ENCODE results near the gene KRT79.

Gene KRT79

DNA sequence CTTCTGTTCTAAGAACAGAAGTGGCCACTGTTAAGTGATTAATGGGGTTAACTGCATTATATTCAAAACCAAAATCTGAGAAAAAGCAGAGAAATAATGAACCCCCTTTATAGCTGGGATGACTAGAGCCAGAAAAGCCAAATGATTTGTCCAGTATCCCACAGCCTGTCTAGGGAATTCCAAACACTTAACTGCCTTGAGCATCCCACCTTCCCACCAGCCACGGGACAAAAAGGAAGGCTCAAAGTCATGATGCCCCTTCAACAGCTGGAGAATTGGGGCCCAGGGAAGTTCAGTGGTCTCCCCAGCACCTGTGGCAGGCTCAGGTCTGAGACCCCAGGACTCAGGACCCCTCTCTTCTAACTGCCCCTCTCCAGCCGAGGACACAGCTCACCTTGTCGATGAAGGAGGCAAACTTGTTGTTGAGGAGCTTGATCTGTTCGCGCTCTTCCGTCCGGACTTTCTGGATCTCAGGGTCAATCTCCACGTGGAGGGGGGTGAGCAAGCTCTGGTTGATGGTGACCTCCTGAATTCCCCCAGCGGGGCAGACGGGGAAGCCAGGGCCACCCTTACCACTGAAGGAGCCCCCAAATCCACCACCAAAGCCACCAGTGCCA lies 20.8 kb downstream of the KRT79 start:
- H3K9me3 Mint-ChIP-seq, result no peaks in the 10 kb centered on the region
- no peaks in the 10 kb centered on the region for H3K4me1 Mint-ChIP-seq (ENCODE audit: low read depth)

GRCh38 chr12:52812749-52813148 lies 21.4 kb downstream of the KRT79 start:
- H3K27ac Mint-ChIP-seq, result no peak overlapping the region

More for the DNA sequence above, 20.8 kb downstream of the KRT79 start:
- Mint-ChIP-seq H3K27ac (no peak overlapping the region), H3K27me3 (ENCODE audit: low read depth) (peaks cover 7% of the 10 kb centered on the region), H3K4me3 (no peak overlapping the region), H3K36me3 (ENCODE audit: low read depth) (no peaks in the 10 kb centered on the region)

DNA sequence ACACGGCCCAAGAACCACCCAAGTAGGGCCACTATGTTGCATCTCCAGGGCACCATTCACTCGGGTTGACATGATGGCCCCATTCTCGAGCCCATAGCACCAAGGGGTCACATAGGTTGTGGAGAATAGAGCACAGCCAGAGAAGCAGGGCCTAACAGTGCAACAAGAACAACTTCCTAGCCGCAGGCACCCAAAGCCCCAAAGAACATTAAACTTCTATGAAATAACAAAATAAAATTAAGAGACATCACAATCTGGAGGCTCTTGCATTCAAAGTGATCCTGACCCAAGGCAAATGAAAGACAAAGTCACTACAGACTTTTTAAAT lies 22.1 kb downstream of the KRT79 start:
- no peaks in the 10 kb centered on the region for H3K4me1 Mint-ChIP-seq (ENCODE audit: low read depth)
- H3K27ac Mint-ChIP-seq, result no peak overlapping the region
- no peak overlapping the region for H3K4me3 Mint-ChIP-seq
- H3K9me3 Mint-ChIP-seq, result no peaks in the 10 kb centered on the region
- peaks cover 7% of the 10 kb centered on the region for H3K27me3 Mint-ChIP-seq (ENCODE audit: low read depth)
- no peaks in the 10 kb centered on the region for H3K36me3 Mint-ChIP-seq (ENCODE audit: low read depth)

More at GRCh38 chr12:52812749-52813148, 21.4 kb downstream of the KRT79 start:
- H3K36me3 Mint-ChIP-seq (ENCODE audit: low read depth), result no peaks in the 10 kb centered on the region
- H3K4me1 Mint-ChIP-seq (ENCODE audit: low read depth), result no peaks in the 10 kb centered on the region
- peaks cover 7% of the 10 kb centered on the region for H3K27me3 Mint-ChIP-seq (ENCODE audit: low read depth)
- H3K4me3 Mint-ChIP-seq, result no peak overlapping the region
- no peaks in the 10 kb centered on the region for H3K9me3 Mint-ChIP-seq

- Mint-ChIP-seq H3K4me3 (no peak overlapping the region), H3K4me1 (ENCODE audit: low read depth) (no peaks in the 10 kb centered on the region), H3K9me3 (no peaks in the 10 kb centered on the region), H3K36me3 (ENCODE audit: low read depth) (no peaks in the 10 kb centered on the region), H3K27me3 (ENCODE audit: low read depth) (peaks cover 7% of the 10 kb centered on the region), H3K27ac (no peak overlapping the region)
These were observed 22.7 kb downstream of the KRT79 start for GRCh38 chr12:52811191-52812072.

GRCh38 chr12:52810554-52810953 lies 23.6 kb downstream of the KRT79 start:
- peaks cover 7% of the 10 kb centered on the region for H3K27me3 Mint-ChIP-seq (ENCODE audit: low read depth)
- no peaks in the 10 kb centered on the region for H3K36me3 Mint-ChIP-seq (ENCODE audit: low read depth)
- H3K9me3 Mint-ChIP-seq, result no peaks in the 10 kb centered on the region
- no peak overlapping the region for H3K27ac Mint-ChIP-seq
- H3K4me3 Mint-ChIP-seq, result no peak overlapping the region
- no peaks in the 10 kb centered on the region for H3K4me1 Mint-ChIP-seq (ENCODE audit: low read depth)

- Mint-ChIP-seq H3K4me1 (ENCODE audit: low read depth) (no peaks in the 10 kb centered on the region), H3K9me3 (no peaks in the 10 kb centered on the region), H3K27ac (no peak overlapping the region), H3K27me3 (ENCODE audit: low read depth) (peaks cover 7% of the 10 kb centered on the region), H3K4me3 (no peak overlapping the region), H3K36me3 (ENCODE audit: low read depth) (no peaks in the 10 kb centered on the region)
These were observed 24.9 kb downstream of the KRT79 start for GRCh38 chr12:52809166-52809565.

DNA sequence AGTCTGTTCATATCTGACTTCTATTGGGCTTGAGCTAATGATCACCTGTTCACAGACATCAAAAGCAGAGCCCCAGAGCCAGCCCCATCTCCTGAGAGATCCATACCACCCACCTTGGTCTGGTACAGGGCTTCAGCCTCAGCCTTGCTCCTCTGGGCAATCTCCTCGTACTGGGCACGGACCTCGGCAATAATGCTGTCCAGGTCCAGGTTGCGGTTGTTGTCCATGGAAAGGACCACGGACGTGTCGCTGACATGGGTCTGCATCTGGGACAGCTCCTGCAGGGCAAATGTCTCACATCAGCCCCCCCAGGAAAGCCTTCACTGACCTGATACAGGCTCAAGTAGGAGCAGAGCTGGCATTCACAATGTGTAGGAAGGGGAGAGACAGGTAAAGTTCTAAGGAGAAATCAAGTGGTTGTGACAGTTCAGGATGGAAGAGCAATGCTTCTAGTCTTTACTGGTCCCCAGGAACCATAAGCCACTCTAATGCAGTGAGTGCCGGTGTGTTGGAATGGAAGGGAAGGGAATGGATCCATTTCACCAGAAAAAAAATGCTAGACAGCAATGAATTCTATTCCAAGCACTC lies 25.4 kb downstream of the KRT79 start:
- Mint-ChIP-seq H3K36me3 (ENCODE audit: low read depth) (no peaks in the 10 kb centered on the region), H3K27ac (no peak overlapping the region), H3K9me3 (no peaks in the 10 kb centered on the region), H3K4me3 (no peak overlapping the region), H3K4me1 (ENCODE audit: low read depth) (no peaks in the 10 kb centered on the region), H3K27me3 (ENCODE audit: low read depth) (peaks cover 7% of the 10 kb centered on the region)

GRCh38 chr12:52807544-52808470 lies 26.3 kb downstream of the KRT79 start:
- Mint-ChIP-seq H3K4me3 (no peak overlapping the region), H3K27me3 (ENCODE audit: low read depth) (peaks cover 7% of the 10 kb centered on the region), H3K4me1 (ENCODE audit: low read depth) (no peaks in the 10 kb centered on the region)

DNA sequence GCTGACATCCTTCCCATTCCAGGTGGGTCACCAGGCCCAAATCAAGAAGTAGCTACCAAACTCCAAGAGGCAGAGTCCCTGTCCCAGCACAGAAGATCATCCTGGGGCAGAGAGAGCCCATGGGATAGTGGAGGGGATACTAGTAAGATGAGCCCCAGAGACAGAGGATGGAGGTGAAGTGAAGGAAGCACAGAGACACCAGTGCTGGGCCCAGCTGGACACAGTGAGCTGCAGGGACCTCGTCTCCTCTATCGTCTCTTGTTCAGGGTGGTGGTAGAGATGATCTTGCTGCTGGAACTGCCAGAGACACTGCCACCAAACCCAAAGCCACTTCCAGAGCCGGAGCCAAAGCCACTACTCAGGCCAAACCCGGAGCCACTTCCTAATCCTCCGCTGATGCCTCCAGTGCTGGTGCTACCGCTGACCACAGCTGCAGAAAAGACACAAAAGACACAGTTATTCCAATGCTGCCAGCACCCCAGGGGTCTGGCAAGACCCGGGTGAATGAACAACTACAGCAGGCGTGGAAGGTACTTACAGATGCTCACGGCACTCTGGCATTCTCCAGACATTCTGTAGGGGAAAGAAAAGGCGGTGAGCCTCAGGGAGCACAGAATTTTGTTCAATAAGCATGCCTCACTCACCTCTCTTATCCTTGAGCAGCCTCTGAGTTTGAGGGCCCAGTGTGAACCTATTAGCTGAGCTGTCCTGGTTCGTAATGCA lies 27.1 kb downstream of the KRT79 start:
- H3K36me3 Mint-ChIP-seq (ENCODE audit: low read depth), result no peaks in the 10 kb centered on the region
- no peak overlapping the region for H3K27ac Mint-ChIP-seq
- H3K4me1 Mint-ChIP-seq (ENCODE audit: low read depth), result no peaks in the 10 kb centered on the region
- no peak overlapping the region for H3K4me3 Mint-ChIP-seq
- H3K27me3 Mint-ChIP-seq (ENCODE audit: low read depth), result peaks cover 7% of the 10 kb centered on the region
- H3K9me3 Mint-ChIP-seq, result no peaks in the 10 kb centered on the region

More at GRCh38 chr12:52807544-52808470, 26.3 kb downstream of the KRT79 start:
- Mint-ChIP-seq H3K27ac (no peak overlapping the region), H3K9me3 (no peaks in the 10 kb centered on the region), H3K36me3 (ENCODE audit: low read depth) (no peaks in the 10 kb centered on the region)

DNA sequence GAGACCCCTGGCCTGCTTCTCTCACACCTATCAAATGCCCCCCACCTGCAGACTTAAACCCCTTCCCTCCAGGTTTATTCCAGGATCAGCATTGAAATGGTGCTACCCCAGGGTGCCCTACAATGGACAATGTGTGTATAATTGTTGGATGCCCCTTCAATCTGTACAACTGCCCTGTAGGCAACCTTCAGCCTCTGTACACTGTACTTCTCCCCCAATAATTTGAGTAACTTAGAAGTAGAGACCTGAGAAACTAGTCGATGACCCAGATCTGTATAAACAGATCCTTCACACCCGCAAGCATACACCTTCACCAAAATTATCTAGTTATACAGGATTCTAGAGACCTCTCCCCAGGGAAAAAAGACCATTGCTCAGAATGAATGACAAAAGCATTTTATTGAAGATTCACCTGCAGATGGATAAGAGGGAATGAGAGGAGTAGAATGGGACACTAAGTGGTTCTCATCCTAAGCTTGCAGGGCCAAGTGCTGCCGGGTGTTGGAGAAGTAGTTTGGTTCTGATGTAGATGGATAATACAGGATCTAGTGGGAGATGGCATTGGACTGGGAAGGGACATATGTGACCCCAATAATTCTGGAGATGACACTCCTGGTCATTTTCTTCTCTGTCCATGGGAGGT lies 27.8 kb downstream of the KRT79 start:
- Mint-ChIP-seq H3K4me3 (no peak overlapping the region), H3K9me3 (no peaks in the 10 kb centered on the region), H3K27me3 (ENCODE audit: low read depth) (peaks cover 7% of the 10 kb centered on the region), H3K36me3 (ENCODE audit: low read depth) (no peaks in the 10 kb centered on the region), H3K27ac (no peak overlapping the region), H3K4me1 (ENCODE audit: low read depth) (no peaks in the 10 kb centered on the region)

DNA sequence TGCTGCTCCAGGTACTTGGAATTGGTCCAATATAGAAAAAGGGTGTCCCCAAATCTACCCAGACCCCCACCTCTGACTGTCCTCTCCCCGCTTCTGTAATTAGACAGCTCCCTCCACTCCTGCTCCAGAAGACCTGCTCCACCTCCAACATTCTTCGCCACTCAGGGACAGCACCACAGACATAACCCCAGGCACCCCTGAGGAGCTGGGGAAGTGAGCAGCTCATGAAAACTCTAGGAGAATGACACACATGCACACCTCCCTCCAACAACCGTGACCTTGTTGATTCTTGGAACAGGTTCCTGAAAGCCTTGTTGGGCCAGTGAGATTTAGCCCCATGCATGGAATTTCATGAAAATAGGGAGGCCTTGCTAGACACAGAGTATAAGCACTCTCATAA lies 28.4 kb downstream of the KRT79 start:
- Mint-ChIP-seq H3K4me1 (ENCODE audit: low read depth) (no peaks in the 10 kb centered on the region), H3K36me3 (ENCODE audit: low read depth) (no peaks in the 10 kb centered on the region), H3K27ac (no peak overlapping the region), H3K27me3 (ENCODE audit: low read depth) (peaks cover 7% of the 10 kb centered on the region), H3K4me3 (no peak overlapping the region), H3K9me3 (no peaks in the 10 kb centered on the region)

DNA sequence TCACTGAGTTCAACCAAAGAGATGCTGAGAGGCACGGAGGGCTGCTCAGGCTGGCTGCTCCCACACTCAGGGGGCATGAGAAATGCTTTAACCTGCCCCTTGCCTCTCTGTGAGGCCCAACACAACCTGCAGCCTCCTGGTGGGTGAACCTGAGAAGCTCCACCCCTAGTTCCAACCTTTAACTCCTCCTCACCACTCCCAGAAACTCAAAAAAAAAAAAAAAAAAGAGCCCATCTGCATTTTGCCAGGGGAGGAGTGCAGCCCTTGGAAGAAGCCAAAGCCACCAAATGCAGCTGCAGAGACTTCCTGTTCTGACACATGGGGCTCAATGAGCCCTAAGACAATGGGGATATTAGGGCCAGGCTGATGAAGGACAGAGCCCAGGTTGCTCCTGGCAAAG lies 29.1 kb downstream of the KRT79 start:
- H3K4me1 Mint-ChIP-seq (ENCODE audit: low read depth), result no peaks in the 10 kb centered on the region
- no peak overlapping the region for H3K27ac Mint-ChIP-seq
- no peaks in the 10 kb centered on the region for H3K9me3 Mint-ChIP-seq
- no peaks in the 10 kb centered on the region for H3K36me3 Mint-ChIP-seq (ENCODE audit: low read depth)
- H3K27me3 Mint-ChIP-seq (ENCODE audit: low read depth), result peaks cover 10% of the 10 kb centered on the region
- H3K4me3 Mint-ChIP-seq, result no peak overlapping the region

DNA sequence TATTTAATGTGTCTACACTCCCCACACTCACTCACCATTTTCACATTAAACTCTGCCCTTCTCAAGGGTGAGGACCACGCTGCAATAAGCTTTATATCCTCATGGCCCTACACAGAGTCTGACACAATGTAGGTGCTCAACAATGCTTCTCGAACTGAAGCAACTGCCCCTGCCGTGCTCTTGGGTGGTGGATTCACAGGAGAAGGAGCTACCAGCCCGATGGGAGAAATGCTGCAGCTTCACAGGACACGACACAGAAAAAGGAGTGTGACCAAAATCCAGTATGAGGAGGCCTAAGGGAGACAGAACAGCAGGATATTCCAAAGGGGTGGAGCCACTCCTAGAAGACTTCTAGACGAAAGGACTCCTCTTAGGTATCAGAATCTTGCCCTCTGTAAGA lies 31.7 kb downstream of the KRT79 start:
- no peaks in the 10 kb centered on the region for H3K9me3 Mint-ChIP-seq
- H3K4me3 Mint-ChIP-seq, result no peak overlapping the region
- peaks cover 5% of the 10 kb centered on the region for H3K27me3 Mint-ChIP-seq (ENCODE audit: low read depth)
- no peaks in the 10 kb centered on the region for H3K4me1 Mint-ChIP-seq (ENCODE audit: low read depth)
- no peak overlapping the region for H3K27ac Mint-ChIP-seq
- H3K36me3 Mint-ChIP-seq (ENCODE audit: low read depth), result no peaks in the 10 kb centered on the region
